K562 (cell line): Measurements from ENCODE around the gene RABGAP1L. TPM values are rescaled to one million over a fixed set of nuclear protein-coding genes. Genes with fewer than 3 reads are reported as not detected.
A peak's percentile ranks its signal among the peaks of the same experiment; 100 is the strongest.

Experiments
- ASH1L ChIP-seq: fragments of 450-650 bp; IDR thresholded peaks from 2 replicates; pipeline ENCODE4 v1.6.1; 2018; ENCODE audit warnings: borderline replicate concordance, mild to moderate bottlenecking, low read depth; ENCODE audit not compliant: partially characterized antibody
- ATF3 ChIP-seq, 2 experiments: fragments of 450-650 bp in 1 of 2; sonication (generic) in 1 of 2; formaldehyde crosslinking in 1 of 2; IDR thresholded peaks in 1 of 2; conservative IDR thresholded peaks in 1 of 2; 2 replicates each; pipeline versions ENCODE4 v1.6.1 to v1.8.1; 2016 to 2023; ENCODE audit warnings: mild to moderate bottlenecking in 2 of 2, moderate library complexity in 2 of 2, inconsistent platforms in 1 of 2, missing genetic modification reagents in 1 of 2
- CBX2 ChIP-seq: fragments of 200-600 bp; sonication (generic); IDR thresholded peaks from one replicate; pipeline ENCODE4 v1.6.1; 2012; ENCODE audit warnings: mild to moderate bottlenecking, low read length, inconsistent platforms; ENCODE audit not compliant: insufficient read depth, poor library complexity, severe bottlenecking
- CBX8 ChIP-seq: fragments of 200-600 bp; sonication (generic); IDR thresholded peaks from 2 replicates; pipeline ENCODE4 v1.6.1; 2012; ENCODE audit warnings: borderline replicate concordance, mixed run types, low read depth, mild to moderate bottlenecking, moderate library complexity, mixed read lengths, low read length, control low read depth, inconsistent platforms; ENCODE audit not compliant: poor library complexity, severe bottlenecking; ENCODE audit errors: extremely low read depth
- GTF2E2 ChIP-seq: fragments of 200-800 bp; sonication (Bioruptor generic); IDR thresholded peaks from 2 replicates; pipeline ENCODE4 v1.6.1; 2016; ENCODE audit warnings: missing genetic modification characterization, missing compliant biosample characterization
- GTF3C2 ChIP-seq: IDR thresholded peaks from 3 replicates; pipeline ENCODE4 v1.6.1; 2011; ENCODE audit warnings: borderline replicate concordance, mild to moderate bottlenecking, moderate library complexity; ENCODE audit not compliant: insufficient read length; ENCODE audit errors: extremely low read depth
- HNRNPK ChIP-seq: fragments of 200-400 bp; formaldehyde crosslinking; IDR thresholded peaks from one replicate; pipeline ENCODE4 v1.6.1; 2018; ENCODE audit warnings: mild to moderate bottlenecking, low read depth, low read length; ENCODE audit not compliant: poor library complexity, severe bottlenecking
- L3MBTL2 ChIP-seq: fragments of 450-650 bp; IDR thresholded peaks from 2 replicates; pipeline ENCODE4 v1.6.1; 2016; ENCODE audit warnings: mild to moderate bottlenecking, moderate library complexity
- MAFG ChIP-seq: fragments of 450-650 bp; conservative IDR thresholded peaks from 2 replicates; pipeline ENCODE4 v1.6.1; 2016; ENCODE audit warnings: missing genetic modification characterization, missing compliant biosample characterization
- MLLT1 ChIP-seq, 2 experiments: fragments of 450-650 bp; IDR thresholded peaks; 2 replicates each; pipeline ENCODE4 v1.6.1; 2016
- NR1H2 ChIP-seq: sonication (generic); formaldehyde crosslinking; IDR thresholded peaks from 2 replicates; pipeline ENCODE4 v1.4.0; 2020; ENCODE audit warnings: mild to moderate bottlenecking, missing genetic modification reagents
- SMARCE1 ChIP-seq: fragments of 450-650 bp; IDR thresholded peaks from 2 replicates; pipeline ENCODE4 v1.7.1; 2016; ENCODE audit warnings: mild to moderate bottlenecking
- TCF7 ChIP-seq: sonication (generic); IDR thresholded peaks from 2 replicates; pipeline ENCODE4 v1.6.1; 2016; ENCODE audit warnings: antibody characterized with exemption, borderline replicate concordance
- TSC22D4 ChIP-seq: fragments of 450-650 bp; IDR thresholded peaks from 2 replicates; pipeline ENCODE4 v1.6.1; 2016; ENCODE audit warnings: missing genetic modification characterization, missing biosample characterization, control low read depth
- ZNF165 ChIP-seq: fragments of 250-450 bp; sonication (Bioruptor Pico); IDR thresholded peaks from 2 replicates; pipeline ENCODE4 v1.4.0; 2020; ENCODE audit warnings: borderline replicate concordance
- ZNF316 ChIP-seq: fragments of 450-650 bp; IDR thresholded peaks from 2 replicates; pipeline ENCODE4 v1.6.1; 2016
- ZNF696 ChIP-seq: fragments of 250-450 bp; sonication (Bioruptor Pico); conservative IDR thresholded peaks from 2 replicates; pipeline ENCODE4 v1.4.0; 2020; ENCODE audit warnings: mild to moderate bottlenecking, moderate library complexity
- polyA plus RNA-seq, 8 experiments: library from polyadenylated mRNA; depleted of rRNA in 4 of 8; stranded (reverse) in 5 of 8; unstranded in 3 of 8; fragments of >200 nt; fragmentation: Nextera tagmentation in 2 of 8; fragmentation: Illumina TruSeq in 1 of 8; extraction: Ambion mirVana in 2 of 8; extraction: Trizol in 1 of 8; gene quantifications; 2 replicates each; pipeline versions ENCODE4 v1.2.1 to v1.2.3, GENCODE V29; 2011 to 2014; ENCODE audit warnings: inconsistent platforms in 1 of 8, missing spikeins in 1 of 8
- total RNA-seq, 7 experiments: library from RNA; depleted of rRNA in 6 of 7; stranded (reverse); fragments of >200 nt in 6 of 7; fragmentation: Illumina TruSeq in 2 of 7; extraction: Trizol in 2 of 7; gene quantifications; 2 replicates each; pipeline versions ENCODE4 v1.2.1 to v1.2.3, GENCODE V29; 2011 to 2021; ENCODE audit warnings: low replicate concordance in 1 of 7
- TF ChIP-seq, protein P1 (sequence below): fragments of 450-650 bp; formaldehyde crosslinking; IDR thresholded peaks from 2 replicates; pipeline ENCODE4 v1.4.0; 2020; ENCODE audit warnings: mild to moderate bottlenecking, mixed read lengths

RABGAP1L gene
- total and polyA plus RNA-seq, 9 of the 15 experiments (the other 6 are each of a cell fraction or from before 2014, with no cell fraction given): 16.5 to 44.9 (median 26.7) TPM

DNA sequence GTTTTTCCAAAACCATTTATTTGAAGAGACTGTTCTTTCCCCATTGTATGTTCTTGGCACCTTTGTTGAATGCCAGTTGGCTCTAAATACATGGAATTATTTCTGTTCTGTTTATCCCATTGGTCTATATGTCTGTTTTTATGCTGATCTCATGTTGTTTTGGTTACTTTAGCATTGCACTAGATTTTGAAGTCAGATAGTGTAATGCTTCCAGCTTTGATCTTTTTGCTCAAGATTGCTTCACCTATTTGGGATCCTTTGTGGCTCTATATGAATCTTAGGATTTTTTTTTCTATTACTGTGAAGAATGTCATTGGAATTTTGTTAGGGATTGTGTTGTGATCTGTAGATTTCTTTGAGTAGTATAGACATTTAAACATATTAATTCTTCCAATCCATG is 149.3 kb downstream of the RABGAP1L start (continued):
- peak; percentile 55; the same call in 1 of the 2 replicates for TF ChIP-seq ATF3 (IDR thresholded peaks at IDR 0.05)
- no peak for TF ChIP-seq ATF3 (CRISPR knock-in tag; conservative IDR thresholded peaks at IDR 0.05)
- no peak for TF ChIP-seq NR1H2
- TF ChIP-seq TSC22D4: no peak
- TF ChIP-seq ZNF165 (CRISPR knock-in tag): no peak
- no peak for TF ChIP-seq HNRNPK
- peak; percentile 77 for TF ChIP-seq MAFG (tag)
- TF ChIP-seq, protein P1, sequence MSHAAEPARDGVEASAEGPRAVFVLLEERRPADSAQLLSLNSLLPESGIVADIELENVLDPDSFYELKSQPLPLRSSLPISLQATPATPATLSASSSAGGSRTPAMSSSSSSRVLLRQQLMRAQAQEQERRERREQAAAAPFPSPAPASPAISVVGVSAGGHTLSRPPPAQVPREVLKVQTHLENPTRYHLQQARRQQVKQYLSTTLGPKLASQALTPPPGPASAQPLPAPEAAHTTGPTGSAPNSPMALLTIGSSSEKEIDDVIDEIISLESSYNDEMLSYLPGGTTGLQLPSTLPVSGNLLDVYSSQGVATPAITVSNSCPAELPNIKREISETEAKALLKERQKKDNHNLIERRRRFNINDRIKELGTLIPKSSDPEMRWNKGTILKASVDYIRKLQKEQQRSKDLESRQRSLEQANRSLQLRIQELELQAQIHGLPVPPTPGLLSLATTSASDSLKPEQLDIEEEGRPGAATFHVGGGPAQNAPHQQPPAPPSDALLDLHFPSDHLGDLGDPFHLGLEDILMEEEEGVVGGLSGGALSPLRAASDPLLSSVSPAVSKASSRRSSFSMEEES: no peak
- TF ChIP-seq CBX2: no peak
- no peak for TF ChIP-seq TCF7
- no peak for TF ChIP-seq GTF3C2
- no peak for TF ChIP-seq CBX8
- no peak for TF ChIP-seq ZNF696
- TF ChIP-seq MLLT1 (IDR thresholded peaks at IDR 0.05): no peak
- no peak for TF ChIP-seq GTF2E2 (tag)
- TF ChIP-seq ASH1L: no peak
- TF ChIP-seq SMARCE1: peak; percentile 55; the same call in 1 of the 2 replicates
- peak; percentile 90 for TF ChIP-seq ZNF316
- TF ChIP-seq L3MBTL2: no peak
